ENCODE measurements around the gene CLEC2L.

The CLEC2L gene

GRCh38 chr7:139523199-139523941 is at the start of gene CLEC2L:
CLEC2L (plus strand) TSS chr7:139523685; CDS start chr7:139523928, 243 bp downstream.
- Histone ChIP-seq H3K27ac (ENCODE audit: low read depth, low read length) (no peak within 1 kb of the TSS), H3K9me3 (ENCODE audit: insufficient read depth, low read length) (no peaks in the 10 kb centered on the region), H3K27me3 (ENCODE audit: low read length) (no peaks in the 10 kb centered on the region), H3K4me3 (ENCODE audit: insufficient read depth, low read length, poor library complexity, severe bottlenecking) (no peak within 1 kb of the TSS), H2AFZ (ENCODE audit: low read depth, low read length, severe bottlenecking) (no peak within 1 kb of the TSS), H4K20me1 (ENCODE audit: low read depth, low read length) (no peaks in the 10 kb centered on the region), H3K9me2 (replicated peaks; ENCODE audit: insufficient read depth, low read length) (no peaks in the 10 kb centered on the region), H3K79me2 (ENCODE audit: insufficient read depth, low read length) (no peaks in the 10 kb centered on the region), H3K9ac (ENCODE audit: low read length) (no peak within 1 kb of the TSS), H3F3A (ENCODE audit: insufficient read depth) (no peaks in the 10 kb centered on the region), H3K4me2 (ENCODE audit: low read depth, low read length, poor library complexity, severe bottlenecking) (no peak within 1 kb of the TSS), H3K36me3 (ENCODE audit: low read length) (no peaks in the 10 kb centered on the region)
- TF ChIP-seq EZH2phosphoT487 (conservative IDR thresholded peaks at IDR 0.05; ENCODE audit: low read length) = no peak
- TF ChIP-seq, protein P1, sequence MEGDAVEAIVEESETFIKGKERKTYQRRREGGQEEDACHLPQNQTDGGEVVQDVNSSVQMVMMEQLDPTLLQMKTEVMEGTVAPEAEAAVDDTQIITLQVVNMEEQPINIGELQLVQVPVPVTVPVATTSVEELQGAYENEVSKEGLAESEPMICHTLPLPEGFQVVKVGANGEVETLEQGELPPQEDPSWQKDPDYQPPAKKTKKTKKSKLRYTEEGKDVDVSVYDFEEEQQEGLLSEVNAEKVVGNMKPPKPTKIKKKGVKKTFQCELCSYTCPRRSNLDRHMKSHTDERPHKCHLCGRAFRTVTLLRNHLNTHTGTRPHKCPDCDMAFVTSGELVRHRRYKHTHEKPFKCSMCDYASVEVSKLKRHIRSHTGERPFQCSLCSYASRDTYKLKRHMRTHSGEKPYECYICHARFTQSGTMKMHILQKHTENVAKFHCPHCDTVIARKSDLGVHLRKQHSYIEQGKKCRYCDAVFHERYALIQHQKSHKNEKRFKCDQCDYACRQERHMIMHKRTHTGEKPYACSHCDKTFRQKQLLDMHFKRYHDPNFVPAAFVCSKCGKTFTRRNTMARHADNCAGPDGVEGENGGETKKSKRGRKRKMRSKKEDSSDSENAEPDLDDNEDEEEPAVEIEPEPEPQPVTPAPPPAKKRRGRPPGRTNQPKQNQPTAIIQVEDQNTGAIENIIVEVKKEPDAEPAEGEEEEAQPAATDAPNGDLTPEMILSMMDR (IDR thresholded peaks at IDR 0.05; ENCODE audit: insufficient read depth, low read length, poor library complexity, severe bottlenecking) = no peak

DNA sequence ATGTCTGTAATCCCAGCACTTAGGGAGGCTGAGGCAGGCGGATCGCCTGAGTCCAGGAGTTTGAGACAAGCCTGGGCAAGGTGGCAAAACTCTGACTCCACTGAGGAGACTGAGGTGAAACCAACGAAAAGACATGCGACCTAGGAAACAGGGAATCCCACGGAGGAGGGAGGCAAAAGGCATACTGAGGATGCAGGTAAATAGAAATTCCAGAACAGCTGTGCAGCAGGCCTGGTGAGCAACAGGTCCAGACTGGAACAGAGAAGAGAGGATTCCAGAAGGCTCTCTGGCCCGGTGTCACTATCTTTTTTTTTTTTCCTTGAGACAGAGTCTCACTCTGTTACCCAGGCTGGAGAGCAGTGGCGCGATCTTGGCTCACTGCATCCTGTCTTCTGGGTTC is 47.3 kb upstream of the CLEC2L start:
- Histone ChIP-seq H3K9me3 (ENCODE audit: insufficient read depth, low read length) (no peaks in the 10 kb centered on the region), H3K27ac (ENCODE audit: low read depth, low read length) (no peak overlapping the region), H3K79me2 (ENCODE audit: insufficient read depth, low read length) (no peaks in the 10 kb centered on the region), H3K9ac (ENCODE audit: low read length) (no peak overlapping the region), H3F3A (ENCODE audit: insufficient read depth) (no peaks in the 10 kb centered on the region), H2AFZ (ENCODE audit: low read depth, low read length, severe bottlenecking) (no peak overlapping the region), H4K20me1 (ENCODE audit: low read depth, low read length) (no peaks in the 10 kb centered on the region), H3K4me2 (ENCODE audit: low read depth, low read length, poor library complexity, severe bottlenecking) (no peak overlapping the region), H3K27me3 (ENCODE audit: low read length) (no peaks in the 10 kb centered on the region), H3K4me3 (ENCODE audit: insufficient read depth, low read length, poor library complexity, severe bottlenecking) (no peak overlapping the region), H3K36me3 (ENCODE audit: low read length) (no peaks in the 10 kb centered on the region), H3K9me2 (replicated peaks; ENCODE audit: insufficient read depth, low read length) (no peaks in the 10 kb centered on the region)
- TF ChIP-seq, protein P1 (IDR thresholded peaks at IDR 0.05; ENCODE audit: insufficient read depth, low read length, poor library complexity, severe bottlenecking) = no peak
- TF ChIP-seq EZH2phosphoT487 (conservative IDR thresholded peaks at IDR 0.05; ENCODE audit: low read length) = no peak

- Histone ChIP-seq H3K9me2 (replicated peaks; ENCODE audit: insufficient read depth, low read length) (no peaks in the 10 kb centered on the region), H3K79me2 (ENCODE audit: insufficient read depth, low read length) (no peaks in the 10 kb centered on the region), H3F3A (ENCODE audit: insufficient read depth) (no peaks in the 10 kb centered on the region), H3K9me3 (ENCODE audit: insufficient read depth, low read length) (no peaks in the 10 kb centered on the region), H3K4me2 (ENCODE audit: low read depth, low read length, poor library complexity, severe bottlenecking) (no peak overlapping the region), H3K36me3 (ENCODE audit: low read length) (no peaks in the 10 kb centered on the region), H3K4me3 (ENCODE audit: insufficient read depth, low read length, poor library complexity, severe bottlenecking) (no peak overlapping the region), H2AFZ (ENCODE audit: low read depth, low read length, severe bottlenecking) (no peak overlapping the region), H4K20me1 (ENCODE audit: low read depth, low read length) (no peaks in the 10 kb centered on the region), H3K9ac (ENCODE audit: low read length) (no peak overlapping the region), H3K27ac (ENCODE audit: low read depth, low read length) (no peak overlapping the region), H3K27me3 (ENCODE audit: low read length) (no peaks in the 10 kb centered on the region)
- no peak for TF ChIP-seq EZH2phosphoT487 (conservative IDR thresholded peaks at IDR 0.05; ENCODE audit: low read length)
- TF ChIP-seq, protein P1 (IDR thresholded peaks at IDR 0.05; ENCODE audit: insufficient read depth, low read length, poor library complexity, severe bottlenecking) = no peak
These were observed 46.6 kb upstream of the CLEC2L start for GRCh38 chr7:139476891-139477290.
